Esophagus squamous epithelium (tissue), 4 donors: ENCODE data around the gene ZFHX3.

Experiments used
- CTCF ChIP-seq, 6 experiments: fragments of 450-650 bp in 4 of 6; fragments of 200-600 bp in 2 of 6; sonication (generic) in 2 of 6; IDR thresholded peaks; one replicate each; pipeline ENCODE4 v1.5.1; 2016 to 2019; ENCODE audit warnings: antibody characterized with exemption in 6 of 6, mild to moderate bottlenecking in 4 of 6, moderate library complexity in 4 of 6
- POLR2A ChIP-seq, 4 donors: fragments of 450-650 bp; IDR thresholded peaks; one replicate each; pipeline ENCODE4 v1.6.1; 2017; ENCODE audit warnings: antibody characterized with exemption in 4 of 4, mild to moderate bottlenecking in 4 of 4, moderate library complexity in 3 of 4

- TF ChIP-seq CTCF (IDR thresholded peaks at IDR 0.05) (no peak), POLR2A (IDR thresholded peaks at IDR 0.05) (no peak)
These were observed 32.1 kb downstream of the ZFHX3 start for GRCh38 chr16:73015612-73016487.
